HG02763 (cell line): Measurements from ENCODE around the gene FOXN1.
A peak's percentile ranks its signal among the peaks of the same experiment; 100 is the strongest.

ENCODE experiments used
- ATAC-seq: cut with Tn5 transposase; IDR thresholded peaks from one replicate; pipeline ENCODE4 v1.9.1; 2021; ENCODE audit warnings: mild to moderate bottlenecking, moderate library complexity; ENCODE audit not compliant: unreplicated experiment

Gene FOXN1

DNA sequence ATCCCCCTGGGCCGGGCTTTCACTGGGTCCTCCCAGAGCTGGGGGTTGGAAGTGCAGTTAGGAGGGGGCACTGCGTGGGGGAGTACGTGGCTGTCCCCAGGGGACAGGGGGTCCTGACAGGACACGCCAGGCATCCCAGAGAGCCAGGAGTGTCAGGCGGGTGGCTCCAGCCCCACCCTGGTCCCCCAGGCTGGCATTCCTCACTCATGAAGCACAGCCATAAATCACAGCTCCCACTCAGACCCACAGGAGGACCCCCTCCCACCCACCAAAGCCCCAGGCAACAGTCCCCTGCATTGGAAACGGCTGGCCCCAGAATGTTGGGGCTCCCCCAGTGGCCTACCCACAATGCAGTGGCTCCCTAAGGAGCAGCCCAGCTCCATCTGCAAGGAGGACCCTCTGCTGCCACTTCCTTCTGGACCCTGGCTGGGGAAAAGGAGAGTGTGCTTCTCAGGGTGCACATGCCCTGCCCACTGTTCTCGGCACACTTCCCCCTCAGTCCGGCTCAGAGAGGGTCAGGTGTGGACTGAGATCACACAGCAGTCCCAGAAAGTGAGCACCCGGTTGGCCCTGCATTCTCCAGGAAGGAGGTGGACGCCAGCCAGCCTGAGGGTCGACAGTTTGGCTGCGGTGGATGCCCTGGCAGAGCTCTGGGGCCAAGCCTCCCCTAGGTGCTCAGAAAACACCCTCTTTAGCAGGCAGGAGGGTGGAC, 7.3 kb upstream of the FOXN1 start:
- no peak for ATAC-seq

DNA sequence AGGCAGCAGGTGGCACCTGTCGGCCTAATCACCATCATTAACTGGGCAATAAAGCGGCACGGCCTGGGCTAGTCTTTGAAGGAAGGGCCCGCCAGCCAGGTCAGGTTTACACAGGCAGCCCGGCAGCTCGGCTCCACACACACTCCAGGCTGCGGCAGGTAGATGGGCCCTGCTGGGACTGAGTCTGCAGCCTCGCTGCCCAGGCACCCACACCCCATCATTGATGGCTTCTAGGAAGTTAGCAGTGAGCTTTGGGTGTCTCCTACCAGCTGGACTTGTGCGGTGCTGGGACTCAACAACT, 6.8 kb upstream of the FOXN1 start:
- no peak for ATAC-seq

DNA sequence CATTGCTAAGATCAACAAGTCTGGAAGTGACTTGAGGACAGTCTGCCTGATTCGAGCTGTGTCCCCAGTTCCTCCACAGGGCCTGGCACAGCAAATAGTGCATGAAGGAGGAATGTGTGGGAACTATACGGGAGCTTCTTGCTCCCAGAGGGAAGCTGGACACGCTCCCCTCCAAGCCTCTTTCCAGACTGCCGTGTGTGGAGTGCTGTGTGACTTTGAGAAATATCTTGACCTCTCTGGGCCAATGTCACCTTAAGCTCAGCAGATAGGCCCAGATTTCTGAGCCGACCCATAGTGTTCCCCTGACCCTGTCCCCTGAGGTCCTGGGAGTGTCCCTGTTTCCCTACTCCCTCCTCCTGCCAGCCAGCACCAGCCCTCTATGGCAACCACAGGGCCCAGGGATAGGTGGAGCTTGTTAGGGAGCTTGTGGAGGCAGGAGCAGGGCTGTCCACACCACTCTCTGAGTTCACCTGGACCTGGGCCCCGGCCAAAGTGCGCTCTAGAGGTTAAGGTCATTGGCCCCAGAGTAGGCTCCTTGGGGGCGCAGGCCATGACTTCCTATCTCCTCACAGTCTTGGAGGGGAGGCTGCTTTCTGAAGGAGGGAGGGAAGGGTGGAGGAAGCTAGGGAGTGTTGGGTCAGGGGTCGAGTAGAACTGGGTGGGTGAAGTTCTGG, 6.3 kb upstream of the FOXN1 start:
- no peak for ATAC-seq

DNA sequence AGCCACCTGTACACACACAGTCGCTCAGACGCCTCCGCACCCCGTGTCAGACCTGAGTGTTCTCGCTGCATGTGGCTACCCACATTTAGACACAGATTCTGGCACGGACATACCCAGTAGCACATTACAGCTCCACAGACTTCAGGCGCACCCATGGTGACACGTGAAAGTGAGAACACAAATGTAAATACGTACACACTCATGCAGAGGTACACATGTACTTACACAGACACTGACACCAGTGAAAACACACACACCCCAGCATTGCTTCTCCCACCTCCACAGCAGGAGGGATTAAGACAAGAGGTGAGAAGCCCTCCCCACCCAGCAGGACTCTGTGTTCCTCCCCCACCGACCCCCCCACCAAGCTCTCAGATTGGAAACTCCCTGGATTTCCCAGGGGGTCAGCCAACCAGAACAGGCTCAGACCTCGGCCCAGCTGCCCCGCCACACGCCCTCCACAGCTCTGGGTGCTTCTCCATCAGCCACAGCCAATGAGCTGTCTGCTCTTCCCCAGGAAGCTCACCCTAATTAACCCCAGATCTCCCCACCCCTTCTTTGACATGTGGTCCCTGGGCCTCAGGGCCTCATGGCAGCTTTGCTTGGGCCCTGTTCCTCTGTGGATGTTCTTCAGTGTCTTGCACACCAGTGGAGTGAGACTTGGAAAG, 5.3 kb upstream of the FOXN1 start:
- peak; percentile 55 for ATAC-seq

DNA sequence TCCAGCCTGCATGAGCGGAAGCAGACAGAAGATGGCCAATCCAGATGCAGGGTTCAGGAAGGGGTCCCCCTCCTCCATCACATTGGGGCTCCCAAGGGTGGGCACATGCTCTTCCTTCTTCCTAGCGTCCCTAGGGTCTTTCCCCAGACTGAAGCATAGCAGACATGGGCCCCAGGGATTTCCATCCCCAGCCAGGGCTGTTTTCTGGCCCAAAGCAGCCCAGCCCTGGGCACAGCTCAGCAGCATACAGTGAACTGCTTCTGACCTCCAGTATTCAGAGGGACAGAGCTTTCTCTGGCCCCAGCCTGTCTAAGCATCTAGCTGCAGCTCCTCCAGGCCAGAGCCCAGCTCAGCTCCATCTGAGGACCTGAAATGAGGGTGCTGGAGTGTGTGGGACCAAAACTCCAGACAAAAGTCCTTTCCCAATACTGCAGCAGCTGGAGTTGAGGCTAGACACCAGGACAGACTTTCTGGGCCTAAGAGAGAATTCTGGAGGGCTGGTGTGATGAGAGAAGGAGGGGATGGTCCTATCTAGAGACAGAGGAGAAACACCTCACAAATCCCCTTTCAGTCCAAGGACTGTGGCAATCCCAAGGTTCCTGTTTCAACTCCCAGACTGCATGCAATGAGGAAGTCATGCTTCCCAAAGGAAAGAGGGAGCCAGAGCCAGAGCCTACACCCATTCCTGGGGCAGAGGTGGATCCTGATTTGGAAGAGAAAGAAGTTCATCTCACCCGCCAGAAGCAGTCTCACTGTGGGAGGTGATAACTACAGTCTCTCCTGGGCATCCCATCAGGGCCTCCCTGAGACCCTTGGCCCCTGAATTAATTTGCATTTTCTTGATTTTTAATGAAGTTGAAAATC, 4.5 kb upstream of the FOXN1 start:
- no peak for ATAC-seq

DNA sequence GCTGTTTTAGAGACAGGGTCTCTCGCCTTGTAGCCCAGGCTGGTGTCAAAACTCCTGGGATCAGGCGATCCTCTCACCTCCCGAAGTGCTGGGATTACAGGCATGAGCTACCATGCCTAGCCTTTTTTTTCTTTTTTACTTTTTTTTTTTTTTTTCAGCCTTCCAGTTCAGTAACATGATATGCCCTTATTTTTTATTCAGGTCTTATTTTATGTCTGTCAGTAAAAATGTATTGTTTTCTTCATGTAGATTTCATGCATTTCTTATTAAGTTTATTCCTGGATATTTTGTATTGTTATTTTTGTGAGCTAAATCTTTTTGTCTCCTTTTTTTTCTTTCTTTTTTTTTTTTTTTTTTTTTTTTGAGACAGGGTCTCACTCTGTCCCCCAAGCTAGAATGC, 2.7 kb upstream of the FOXN1 start:
- no peak for ATAC-seq

DNA sequence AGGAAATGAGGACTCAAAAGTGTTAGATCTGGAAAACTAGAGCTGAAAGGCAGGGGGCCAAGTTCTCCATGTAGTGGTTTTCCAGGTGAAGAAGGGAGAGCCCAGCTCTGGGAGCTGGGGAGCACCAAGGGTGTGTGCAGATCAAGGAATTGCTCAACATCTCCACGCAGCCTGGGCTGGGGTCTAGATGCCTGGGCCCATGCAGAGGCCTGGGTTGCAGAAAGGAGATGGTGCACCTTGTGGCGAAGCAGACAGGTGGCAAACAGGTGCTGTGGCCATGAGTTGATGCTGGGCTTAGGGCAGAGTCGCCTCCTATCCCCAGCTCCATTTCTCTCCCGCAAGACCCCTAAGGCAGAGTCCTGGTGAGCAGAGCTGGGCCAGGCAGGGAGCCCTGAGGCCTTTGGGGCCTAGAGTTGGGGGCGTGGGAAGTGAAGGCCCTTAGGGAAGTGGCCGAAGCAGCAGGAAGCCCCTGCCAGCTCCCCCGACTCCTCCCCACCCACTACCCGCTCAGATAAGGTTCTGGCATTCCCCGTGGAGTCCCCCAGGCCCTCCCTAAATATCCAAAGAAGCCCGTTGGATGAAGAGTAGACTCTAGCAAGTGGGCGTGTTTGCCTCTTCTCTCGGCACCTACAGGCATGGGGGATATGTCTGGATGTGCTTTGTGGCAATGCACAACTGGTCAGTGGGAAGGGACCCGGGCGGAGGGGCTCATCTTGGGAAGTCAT, 777 bp downstream of the FOXN1 start:
- ATAC-seq: no peak

DNA sequence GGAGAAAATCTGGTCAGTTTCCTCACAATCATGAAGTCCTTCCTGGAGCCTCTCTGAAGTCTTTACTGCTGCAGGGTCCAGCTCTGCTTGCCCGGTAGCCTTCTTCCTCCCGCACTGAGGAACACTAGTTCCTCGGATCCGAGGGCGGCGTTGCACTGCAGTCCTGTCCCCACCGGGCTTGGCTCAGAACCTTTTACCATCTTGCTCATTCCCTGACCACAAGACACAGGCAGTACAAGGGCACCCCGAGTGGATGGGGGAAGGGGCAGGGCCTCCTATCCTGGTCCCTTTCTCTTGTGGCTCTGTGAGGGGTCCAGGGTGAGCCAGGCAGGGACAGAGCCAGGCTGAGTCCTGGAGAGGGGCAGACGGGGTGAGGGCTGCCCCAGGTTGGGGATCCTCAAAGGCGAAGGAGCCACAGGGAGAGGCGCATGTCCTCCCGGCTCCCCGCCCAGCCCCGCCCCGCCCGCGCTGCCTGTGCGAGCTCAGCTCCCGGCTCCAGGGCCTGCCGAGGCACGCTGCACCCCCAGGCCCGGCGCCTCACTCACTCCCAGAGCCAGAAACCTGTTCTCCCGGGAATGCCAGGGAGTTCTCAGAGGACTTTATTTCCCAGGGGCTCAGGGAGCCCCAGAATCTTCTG, 1.5 kb downstream of the FOXN1 start:
- no peak for ATAC-seq

DNA sequence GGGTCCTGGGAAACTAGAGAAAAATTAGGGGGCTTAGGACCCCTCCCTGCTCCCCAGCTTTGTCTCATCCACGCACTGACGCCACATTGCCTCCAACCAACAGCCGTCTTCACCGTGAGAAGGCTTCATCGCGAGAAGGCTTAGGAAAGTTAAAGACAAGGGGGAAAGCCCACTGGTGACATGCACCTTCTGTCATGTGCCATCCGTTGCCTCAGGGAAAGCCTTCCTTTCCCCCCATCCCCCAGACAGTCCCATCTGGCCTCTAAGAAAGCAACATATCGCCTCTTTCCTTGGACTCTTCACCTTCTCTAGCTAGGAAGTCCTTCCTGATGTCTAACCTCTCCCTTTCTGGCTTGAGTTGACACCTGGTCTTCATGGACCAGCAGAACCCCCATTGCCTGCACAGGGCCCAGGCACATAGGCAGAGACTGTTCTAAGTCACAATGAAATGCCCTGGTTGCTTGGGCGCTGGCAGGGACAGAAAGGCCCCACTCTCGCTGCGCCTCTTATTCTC, 2.1 kb downstream of the FOXN1 start:
- no peak for ATAC-seq

DNA sequence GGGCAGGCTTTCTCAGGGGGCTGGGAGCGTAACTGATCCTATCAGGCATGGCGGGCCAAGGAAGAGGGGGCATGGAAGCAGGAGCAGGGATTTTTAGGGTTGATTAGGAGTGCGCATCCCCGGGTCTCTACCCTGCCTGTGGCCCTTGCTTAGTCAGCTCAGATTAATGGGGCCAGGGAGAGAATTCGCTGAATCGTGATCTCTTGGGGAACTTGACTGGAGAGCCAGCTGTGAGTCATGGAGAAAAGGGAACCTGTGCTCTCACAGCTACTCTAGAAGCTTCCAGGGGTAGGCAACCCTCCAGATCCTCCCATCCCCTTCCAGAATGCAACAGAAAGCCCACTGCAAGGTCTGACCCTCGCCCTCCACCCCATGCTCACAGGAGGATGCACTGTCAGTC, 3.6 kb downstream of the FOXN1 start:
- ATAC-seq: no peak

DNA sequence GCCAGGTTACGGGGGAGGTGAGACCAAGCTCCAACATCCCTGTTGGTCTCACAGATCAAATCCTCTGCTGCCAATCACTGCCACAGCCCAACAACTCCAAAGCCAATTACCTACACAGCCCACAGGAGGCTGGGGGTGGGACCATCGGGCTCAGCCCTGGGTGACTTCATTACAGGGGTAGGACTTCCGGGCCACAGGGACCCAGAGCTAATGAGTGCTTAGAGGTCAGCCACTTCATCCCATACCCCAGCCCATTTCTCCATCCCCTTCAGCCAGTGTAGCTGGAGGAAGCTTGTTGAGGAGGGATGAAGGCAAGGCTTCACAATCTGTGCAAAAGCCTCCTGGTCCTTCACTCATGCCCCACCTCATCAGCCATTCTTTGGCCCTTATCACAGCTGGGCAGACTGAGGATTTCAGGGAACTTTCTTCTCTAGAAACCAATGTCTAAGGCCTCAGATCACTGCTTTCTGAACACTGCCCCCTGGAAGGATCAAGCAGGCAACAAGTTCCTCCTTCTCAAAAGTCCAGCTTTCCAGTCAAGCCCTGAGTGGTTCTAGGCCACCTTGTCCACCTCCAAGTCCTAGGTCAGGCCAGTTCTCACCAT, 5.8 kb downstream of the FOXN1 start:
- no peak for ATAC-seq

DNA sequence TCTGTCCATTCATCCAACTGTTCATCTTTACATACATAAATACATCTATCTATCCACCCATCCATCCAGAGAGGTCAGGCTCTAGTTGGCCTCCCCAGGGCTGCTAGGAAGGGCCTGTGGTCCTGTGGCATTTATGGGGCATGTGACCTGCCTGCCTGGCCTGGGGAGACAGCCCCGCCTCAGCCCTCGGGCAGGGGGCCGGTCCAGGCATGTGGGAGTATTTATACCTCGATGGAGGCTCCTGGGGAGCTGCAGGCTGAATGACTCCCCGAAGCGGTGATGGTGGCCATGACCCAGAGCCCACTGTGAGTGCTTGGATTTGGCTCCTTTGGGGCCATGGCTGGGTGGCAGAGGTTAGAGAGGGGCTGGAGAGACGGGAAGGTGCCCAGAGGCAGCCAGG, 7.3 kb downstream of the FOXN1 start:
- no peak for ATAC-seq

DNA sequence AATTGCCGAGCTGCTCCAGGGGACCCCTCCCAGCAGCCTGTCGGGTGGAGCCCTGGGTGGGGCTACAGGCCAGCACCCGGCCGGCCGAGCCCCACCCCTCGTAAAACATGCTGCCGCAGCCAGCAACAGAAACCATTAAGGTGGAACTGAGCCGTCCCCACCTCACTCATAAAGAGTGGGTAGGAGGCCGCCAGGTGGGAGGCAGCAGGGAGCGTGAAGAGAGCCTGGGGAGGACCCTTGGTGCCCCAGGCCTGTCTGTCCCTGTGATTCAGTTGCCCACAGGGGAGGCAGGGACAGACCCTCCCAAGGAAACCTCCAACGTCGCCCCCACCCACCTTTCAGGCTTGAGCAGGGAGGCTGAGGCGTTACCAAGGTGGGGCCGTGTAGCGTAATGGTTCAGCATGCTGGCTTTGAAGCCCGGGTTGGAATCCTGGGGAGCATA, 8.4 kb downstream of the FOXN1 start:
- no peak for ATAC-seq

DNA sequence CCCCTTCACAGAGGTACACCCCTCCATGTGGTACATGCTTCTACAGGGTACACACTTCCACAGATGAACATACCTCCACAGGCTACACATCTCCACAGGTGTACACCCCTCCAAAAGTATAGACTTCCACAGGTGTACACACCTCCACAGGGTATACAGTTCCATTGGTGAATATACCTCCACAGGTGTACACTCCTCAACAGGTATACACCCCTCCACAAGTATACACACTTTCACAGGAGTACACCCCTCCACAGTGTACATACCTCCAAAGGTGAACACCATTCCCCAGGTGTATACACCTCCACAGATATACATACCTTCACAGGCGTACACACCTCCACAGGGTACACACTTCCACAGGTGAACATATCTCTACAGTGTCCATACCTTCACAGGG, 9.4 kb downstream of the FOXN1 start:
- no peak for ATAC-seq

DNA sequence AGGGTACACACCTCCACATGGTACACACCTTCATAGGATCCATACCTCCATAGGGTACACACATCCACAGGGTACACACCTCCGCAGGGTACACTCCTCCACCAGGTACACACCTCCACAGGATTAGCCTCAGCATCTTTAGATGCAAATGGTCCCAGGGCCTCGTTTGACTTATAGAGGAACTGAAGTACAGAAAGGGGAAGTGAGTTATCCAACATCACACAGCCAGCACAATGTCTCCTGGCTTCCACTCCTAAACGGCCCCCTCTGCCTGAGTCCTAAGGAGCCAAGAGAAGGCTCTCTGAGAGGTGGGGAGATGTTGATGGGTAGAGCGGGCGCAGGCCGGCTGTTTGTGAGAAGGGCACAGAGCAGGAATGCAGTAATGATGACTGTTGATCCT, 12.0 kb downstream of the FOXN1 start:
- no peak for ATAC-seq

DNA sequence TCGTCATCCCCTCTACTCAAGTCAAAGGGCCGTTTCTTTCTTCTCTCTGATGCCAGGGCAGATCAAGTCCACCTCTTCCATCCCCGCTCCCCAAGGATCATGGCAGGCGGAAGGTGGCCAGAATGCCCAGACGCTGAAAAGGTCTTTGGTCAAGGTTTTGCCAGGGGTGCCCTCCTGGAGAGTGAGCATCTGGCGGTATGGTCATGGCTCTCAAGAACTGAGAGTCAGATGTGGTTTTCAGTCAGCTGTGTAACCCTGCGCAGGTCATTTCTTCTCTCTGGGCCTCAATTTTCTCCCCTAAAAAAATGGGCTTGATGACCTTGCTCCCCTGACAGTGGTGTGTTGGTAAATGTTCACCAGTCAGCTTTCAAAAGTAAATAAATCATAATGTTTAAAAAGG, 12.4 kb downstream of the FOXN1 start:
- no peak for ATAC-seq

DNA sequence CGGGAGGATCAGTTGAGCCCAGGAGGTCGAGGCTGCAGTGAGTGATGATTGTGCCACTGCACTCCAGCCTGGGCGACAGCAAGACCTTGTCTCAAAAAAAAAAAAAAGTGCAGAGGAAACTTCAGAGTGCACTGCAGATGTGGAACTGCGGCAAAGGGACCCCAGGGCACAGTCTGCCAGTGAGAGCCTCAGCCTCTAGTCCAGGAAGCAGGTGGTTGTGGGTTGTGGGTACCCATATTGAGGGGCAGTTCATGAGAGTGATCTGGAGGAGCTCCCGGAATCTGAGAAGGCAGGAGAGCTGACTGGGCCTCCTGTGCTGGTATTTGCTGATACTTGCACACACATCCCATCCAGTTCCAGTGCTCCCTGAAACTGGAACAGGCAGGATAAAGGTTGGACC, 13.1 kb downstream of the FOXN1 start:
- no peak for ATAC-seq

DNA sequence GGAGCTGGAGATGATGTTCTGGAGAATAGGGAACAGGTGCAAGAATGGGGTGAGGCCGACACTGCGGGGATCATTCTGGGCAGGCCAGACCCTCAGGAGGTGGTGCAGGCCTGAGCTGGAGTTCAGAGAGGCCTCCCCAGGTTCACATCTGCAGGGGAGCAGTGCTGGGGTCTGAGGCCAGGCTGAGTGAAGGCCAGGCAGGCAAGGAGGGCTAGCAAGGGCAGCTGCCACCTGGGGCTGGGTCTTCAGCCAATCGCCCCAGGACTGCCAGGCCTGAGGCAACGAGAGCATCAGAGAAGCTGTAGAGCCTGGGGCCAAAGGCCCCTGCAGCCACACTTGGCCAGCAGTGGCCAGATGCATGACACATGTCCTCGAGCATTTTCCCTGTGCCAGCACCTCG, 14.5 kb downstream of the FOXN1 start:
- ATAC-seq: no peak

DNA sequence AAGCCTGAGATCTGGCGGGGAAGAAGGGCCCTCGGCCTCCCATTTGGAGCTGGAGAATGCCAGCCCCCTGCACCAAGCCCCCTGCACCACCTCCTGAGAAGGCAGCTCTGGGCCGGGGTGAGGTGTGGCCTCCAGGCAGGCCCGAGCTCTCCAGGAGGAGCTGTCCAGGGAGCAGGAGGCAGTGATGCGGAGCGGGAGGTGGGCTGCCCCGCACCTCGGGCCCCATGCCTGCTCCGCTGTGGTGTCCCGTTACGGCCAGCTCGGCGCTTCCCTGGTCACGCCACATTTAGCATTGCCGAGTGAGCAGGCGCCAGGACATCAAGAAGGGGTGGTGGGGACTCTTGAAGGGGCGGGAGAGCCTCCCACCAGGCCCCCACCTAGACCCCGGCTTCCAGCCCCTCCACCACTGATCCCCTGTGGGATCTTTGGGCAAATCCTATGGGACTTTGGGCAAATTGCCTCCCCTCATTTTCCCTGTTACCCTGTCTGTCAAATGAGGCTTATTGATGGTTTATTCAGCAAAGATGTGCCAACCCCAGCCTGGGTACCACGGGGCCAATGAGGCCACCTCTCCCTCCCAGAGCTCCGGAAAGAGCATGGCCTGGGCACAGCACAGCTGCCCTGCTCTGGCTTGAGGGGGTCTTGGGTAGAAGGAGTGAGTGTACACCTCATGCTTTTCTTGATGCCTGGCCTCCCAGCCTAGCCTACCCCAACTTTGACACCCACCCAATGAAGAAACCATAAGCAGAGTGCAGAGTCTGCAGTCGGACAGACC, 15.3 kb downstream of the FOXN1 start:
- no peak for ATAC-seq
